Measurements from ENCODE around the gene TTLL12.

DNA sequence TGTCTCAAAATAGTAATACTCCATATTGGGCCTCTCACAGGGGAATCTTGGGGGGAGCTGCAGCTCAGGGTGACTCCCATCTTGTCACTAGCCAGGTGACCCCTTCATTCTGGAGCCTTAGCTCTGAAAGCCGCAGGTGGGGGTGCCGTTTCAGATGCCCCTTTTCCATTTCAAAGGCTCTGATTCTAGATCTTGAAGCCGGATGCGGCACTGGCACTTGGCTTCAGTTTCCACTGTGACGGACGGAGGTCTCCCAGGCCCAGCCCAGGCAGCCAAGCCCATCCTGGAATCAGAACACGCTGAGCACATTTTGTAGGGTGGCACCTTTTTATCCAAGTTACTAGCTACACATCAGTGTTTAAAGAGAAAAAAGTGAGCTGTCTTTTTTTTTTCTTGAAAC, 70.0 kb downstream of the TTLL12 start:
- TF ChIP-seq POLR2AphosphoS5 (IDR thresholded peaks at IDR 0.05; ENCODE audit: low read depth, low read length), result no peak
- TF ChIP-seq POLR2A (IDR thresholded peaks at IDR 0.05; ENCODE audit: low read depth, low read length), result no peak
- TF ChIP-seq TAF1 (IDR thresholded peaks at IDR 0.05; ENCODE audit: borderline replicate concordance, low read depth, low read length), result no peak

All from GM12892 (cell line).